NCI-H1930 (cell line): ENCODE measurements around the gene HIVEP3.
"Not testable (repeated sequence)": the region's sequence is repeated elsewhere in the genome, so short reads cannot be mapped to it uniquely, and the experiment has no call there.

Experiments
- DNase-seq, 2 experiments: peaks; one replicate each; lab custom pipeline; 2025; lab: John Stamatoyannopoulos, UW

HIVEP3 gene

DNA sequence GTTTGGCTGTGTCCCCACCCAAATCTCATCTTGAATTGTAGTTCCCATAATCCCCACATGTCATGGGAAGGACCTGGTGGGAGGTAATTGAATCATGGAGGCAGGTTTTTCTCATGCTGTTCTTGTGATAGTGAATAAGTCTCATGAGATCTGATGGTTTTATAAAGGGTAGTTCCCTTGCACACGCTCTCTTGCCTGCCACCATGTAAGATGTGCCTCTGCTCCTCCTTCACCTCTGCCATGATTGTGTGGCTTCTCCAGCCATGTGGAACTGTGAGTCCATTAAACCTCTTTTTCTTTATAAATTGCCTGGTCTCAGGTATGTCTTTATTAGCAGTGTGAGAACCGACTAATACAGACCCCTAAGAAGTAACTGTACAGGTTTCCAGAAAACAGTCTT lies 2.5 kb upstream of the HIVEP3 start:
- not testable (repeated sequence) for DNase-seq

- DNase-seq = no peak
Measured at GRCh38 chr1:41920658-41921057, 1.9 kb upstream of the HIVEP3 start.

GRCh38 chr1:41919764-41920397 lies 1.2 kb upstream of the HIVEP3 start:
- peak; percentile 52 to 58 for DNase-seq

DNA sequence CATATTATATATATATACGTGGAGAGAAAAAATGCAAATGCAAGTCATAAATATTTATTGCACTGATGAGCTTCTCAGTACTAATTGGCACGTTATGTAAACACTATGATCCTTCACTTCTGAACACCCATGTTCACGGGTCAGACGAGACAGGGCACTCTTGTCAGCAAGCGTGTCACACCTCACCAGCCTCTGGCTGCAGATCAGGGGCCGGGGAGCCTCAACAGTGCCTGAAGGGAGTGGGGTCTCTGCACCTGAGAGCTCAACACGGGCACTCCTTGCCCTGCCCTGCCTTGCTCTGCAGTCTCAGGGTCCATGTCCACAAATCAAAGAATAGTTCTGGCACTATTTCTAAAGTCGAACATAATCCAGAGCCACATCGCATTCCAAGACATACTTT lies 409 bp upstream of the HIVEP3 start:
- DNase-seq = no peak

GRCh38 chr1:41917835-41918449 lies 780 bp downstream of the HIVEP3 start:
- DNase-seq = peak in 1 of 2 experiments; percentile 14

GRCh38 chr1:41917076-41917475 lies 1.6 kb downstream of the HIVEP3 start:
- DNase-seq = no peak

DNA sequence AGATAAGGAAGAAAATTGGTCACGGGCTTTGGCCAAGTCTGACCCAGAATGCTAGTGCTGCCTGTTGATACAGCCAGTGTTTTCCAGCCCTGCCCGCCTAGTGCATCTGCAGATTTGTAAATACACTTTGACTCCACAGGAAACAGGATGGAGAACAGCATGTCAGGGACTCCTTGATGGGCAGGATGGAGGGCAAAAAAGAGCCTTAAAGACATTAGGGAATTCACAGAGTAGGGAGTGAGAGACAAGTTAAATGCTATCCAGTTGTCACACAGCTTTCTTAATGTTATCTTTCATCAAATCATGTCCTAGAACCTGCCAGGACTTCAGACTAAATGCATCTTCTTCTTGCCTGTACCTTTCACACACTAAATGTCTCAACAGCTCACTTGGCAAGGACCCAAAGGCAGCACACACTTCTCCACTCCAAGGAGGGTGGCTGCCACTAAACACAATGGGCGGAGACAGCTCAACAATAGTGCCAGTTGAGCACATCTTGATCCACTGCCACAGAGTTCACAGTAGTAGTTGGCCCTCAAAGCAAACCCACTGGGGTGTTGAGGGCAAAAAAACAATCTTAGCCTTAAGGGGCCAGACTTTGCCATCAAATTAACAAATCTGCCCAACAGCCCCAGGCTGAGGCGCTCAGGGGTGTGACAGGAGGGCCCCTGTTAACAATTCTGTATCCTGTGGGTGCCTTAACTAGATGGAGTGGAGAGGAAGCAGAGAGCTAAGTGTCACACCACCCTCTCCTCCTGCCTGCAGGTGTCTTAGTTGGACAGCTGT lies 2.7 kb downstream of the HIVEP3 start:
- no peak for DNase-seq

- DNase-seq = no peak
Measured at GRCh38 chr1:41914516-41914915, 4.2 kb downstream of the HIVEP3 start.

DNA sequence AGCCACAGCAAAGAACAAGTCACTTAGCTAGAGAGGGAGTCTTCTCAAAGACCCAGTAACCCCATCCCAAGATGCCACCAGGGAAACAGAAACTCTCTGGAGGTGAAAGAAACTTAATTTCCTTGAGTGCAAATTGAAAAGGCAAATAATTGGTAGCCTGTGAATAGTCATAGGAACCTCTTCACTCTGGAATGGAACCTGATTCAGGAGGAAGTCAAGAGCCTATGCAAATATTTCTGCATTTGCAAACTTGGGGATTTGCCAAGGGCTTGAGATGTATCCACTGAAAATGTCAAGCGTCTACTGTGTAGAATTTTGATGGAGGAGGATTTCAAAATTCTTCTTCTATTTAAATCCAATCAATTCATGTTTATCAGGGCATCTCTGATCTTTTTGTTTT lies 5.7 kb downstream of the HIVEP3 start:
- DNase-seq = no peak

DNA sequence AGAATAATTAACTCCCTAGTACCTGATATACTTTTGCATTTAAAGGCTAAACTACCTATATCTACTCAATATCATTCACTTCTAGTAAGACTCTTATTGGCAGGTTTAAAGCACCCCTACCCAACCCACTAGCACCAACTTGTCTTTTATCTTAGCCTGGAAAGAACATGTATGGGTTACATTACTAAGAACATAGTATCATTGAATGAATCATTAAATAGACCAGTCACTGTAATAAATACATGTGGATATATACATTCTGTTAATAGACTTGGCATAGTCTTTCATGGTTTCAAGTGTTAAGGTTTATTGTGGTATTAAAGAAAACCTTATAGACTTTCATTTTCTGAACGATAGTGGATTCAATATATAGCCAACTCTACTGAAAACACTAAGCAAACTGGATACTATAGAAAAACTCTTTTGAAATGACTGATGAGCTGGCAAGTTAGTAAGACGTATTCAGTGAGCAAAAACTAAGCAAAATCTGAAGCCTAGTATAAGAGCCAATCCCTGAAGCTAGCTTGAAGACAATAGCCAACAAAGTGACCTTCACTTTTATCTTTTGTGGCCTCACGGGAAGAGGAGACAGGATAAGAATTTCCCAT lies 10.3 kb downstream of the HIVEP3 start:
- DNase-seq = no peak

DNA sequence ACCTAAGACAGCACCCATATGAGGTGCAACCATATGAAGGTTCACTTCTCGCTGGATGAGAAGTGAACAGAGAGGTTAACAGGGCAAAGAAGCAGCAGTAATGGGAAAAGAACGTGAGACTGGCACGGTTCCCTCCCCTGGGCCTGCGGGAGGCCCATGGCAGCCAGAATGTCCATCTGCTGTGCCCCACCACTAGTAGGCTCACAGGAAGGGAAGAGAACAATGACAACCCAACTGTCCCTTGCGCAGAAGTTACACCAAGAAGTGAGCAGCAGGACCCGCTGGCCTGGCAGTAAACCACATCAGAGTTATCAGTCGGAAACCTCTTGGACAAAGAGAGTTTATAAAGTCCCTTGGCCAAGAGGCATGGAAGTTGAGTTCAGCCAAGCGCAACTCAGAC lies 11.3 kb downstream of the HIVEP3 start:
- no peak for DNase-seq

DNA sequence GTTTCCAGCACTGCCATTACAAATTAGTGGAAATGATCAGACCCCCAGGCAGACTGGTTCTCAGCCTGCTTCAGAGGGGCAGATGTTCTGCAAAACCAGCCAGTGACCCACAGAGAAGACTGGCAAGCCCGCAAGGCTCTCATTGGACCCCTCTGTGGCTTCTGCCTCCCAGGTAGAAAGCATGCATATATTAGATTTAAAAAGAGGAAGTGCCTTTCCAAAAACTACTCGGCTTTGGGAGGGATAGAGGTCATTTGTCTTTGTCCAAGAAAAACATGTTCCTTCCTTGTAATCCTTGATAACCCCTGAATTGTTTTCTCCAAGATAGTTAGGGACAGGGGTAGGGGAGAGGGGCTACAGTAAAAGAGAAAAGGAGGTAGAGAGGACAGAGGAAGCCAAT lies 11.8 kb downstream of the HIVEP3 start:
- DNase-seq = no peak

DNA sequence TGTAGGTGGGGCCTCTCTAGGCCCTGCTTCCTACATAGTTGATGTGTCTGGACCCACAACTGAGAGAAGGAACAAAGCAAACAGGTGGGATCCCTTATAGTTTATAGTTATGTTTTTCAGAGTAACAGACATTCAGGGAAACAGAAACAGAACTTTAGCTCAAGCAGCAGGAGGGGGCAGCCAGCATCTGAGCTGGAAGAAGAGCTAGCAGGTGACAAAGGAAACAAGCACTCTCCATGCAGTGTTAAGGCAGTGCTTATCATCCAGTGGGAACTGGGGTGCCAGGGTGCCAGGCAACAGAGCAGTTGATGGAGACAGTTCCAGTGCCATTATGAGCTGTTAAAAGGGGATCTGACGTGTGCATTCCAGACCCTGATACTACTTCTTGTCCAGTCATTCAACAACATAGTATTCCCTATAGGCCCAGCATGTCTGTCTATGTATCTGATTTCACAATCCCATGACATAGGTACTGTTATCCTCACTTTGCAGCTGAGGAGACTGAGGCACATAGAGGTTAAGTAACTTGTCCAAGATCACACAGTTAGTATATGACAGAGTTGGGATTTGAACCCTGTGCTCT lies 13.5 kb downstream of the HIVEP3 start:
- DNase-seq = no peak

DNA sequence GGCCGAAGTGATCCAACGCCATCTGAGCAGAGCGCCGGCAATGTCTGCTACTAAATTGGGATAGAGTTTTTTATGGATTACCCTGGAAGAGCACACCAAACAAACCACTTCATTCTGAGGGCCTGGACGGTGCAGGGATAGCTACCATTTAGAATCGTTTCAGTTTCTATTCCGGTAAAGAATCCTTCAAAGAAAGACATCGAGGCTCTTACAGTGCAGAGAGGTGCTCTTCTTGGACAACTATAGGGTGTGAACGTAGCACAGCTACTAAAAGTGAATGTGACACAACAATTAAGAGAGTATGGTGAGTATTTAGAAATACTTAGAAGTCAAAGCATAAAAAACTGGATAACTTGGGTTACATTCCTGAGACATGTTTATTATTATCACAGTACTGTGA lies 16.1 kb downstream of the HIVEP3 start:
- DNase-seq = no peak

DNA sequence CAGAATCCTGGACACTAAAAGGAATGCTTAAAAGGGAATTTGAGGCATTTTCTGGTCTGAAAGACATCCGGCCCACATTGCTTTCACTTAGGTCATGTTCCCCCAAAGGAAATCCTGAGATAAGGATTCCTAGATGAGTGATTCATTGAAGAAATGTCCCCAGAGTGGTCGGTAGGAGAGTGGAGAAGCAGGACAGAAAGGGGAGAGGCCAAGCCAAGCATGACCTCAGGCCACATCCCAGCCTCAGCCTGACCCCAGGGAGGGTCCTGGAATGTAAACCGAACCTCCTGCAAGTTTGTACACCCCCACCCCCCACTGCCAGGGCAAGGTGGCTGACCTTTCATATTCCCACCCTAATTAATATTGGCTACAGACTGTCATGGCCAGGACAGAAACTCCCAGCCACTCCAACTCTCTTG lies 16.6 kb downstream of the HIVEP3 start:
- no peak for DNase-seq

DNA sequence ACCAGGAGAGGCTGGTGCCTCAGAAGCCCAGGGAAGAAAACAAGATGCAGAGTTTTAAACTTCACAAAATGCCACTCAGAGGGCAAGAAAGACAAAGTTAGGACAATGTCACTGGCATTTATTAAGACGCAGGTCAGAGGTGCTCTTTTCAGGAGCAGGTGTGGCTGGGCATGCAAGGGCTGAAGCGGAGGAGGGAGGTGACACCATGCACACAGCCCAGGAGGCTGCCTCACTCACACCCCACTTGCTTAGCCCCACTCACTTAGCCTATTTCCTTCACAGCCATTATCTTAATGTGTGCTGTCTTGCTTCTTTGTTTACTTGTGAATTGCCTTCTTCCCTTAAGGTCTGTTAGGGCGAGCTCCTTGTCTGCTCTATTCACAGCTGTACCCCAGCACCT lies 17.2 kb downstream of the HIVEP3 start:
- no peak for DNase-seq

DNA sequence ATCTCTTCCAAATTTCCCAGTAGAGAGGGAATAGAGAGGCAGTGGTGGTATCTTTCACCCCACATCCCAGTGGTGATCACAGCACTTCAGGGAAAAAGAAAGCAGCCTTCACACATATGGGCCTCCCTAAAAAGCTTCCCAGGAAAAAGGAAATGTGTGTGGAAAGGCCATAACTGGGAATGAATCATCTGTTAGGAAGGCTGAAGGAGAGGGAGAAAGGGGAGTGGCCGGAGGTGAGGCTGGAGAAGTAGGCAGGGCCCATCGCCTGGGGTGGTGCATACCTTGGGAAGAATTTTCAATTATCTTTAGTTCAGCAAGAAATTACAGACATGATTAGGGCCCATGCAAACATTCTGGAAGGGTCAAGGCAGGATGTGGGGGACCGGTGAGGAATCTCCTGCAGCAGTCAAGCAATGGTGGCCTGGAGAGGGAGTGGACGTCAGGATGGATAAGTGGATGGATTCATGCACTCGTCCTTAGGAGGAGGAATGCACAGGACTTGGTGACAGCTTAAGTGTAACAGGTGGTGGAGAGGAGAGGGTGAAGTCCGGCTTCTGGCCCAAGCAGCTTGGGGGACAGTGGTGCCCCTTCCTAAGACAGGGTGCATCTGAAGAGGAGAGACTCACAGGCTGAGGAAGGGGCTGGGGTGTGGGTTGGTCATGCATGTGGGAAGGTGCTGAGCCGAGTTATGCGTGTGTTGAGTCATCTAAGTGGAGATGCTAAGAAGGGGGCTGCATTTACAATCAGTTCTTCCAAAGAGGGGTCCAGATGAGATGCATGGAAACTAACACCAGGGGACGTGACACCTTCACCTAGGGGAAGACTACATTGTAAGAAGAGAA lies 17.9 kb downstream of the HIVEP3 start:
- DNase-seq = no peak

DNA sequence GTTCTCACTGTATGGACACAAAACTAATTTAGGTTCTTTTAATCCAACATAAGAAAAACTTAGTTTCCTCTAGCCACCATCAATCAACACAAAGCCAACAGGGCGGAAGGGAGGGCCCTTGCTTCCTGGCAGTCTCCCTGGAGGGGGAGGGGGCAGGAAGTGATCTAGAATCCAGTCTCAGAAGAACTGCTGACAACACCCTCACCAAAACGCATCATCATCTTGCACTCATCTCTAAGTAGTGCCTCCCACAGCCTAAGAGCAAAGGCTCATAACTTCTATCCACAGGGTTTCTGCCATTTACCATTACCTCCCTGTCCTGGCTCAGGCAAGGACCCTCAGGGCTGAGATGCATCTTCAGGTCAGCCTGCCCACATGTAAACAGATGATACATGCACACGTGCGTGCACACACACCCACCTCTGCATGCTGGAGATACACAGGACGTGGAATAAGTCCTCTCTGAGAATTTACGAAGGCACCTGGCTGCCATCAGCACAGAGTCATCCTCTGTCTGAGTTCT lies 20.5 kb downstream of the HIVEP3 start:
- DNase-seq = no peak

DNA sequence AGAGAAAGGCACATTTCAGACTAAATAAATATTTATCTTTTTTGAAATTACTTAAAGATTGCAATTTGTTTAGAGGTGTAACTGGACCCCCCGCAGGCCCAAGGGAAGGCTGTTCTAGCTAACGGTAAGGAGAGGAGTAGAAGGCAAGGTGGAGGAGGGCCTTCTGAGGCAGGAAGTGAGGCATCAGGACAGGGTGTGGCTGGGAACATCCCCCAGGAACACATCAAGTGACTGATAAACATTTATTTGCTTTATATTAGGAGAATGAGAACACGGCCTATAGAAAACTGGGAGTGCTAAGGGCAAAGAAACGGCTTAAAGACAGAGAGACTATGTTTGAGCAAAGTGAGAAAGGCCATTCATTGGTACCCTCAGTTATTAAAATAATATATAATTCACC lies 23.2 kb downstream of the HIVEP3 start:
- DNase-seq = no peak

GRCh38 chr1:41894808-41895483 lies 23.8 kb downstream of the HIVEP3 start:
- DNase-seq = no peak
